OCI-LY3 (cell line): ENCODE data around the gene MYO1E.

Experiments
- CTCF ChIP-seq: fragments of 200-600, 300-600 bp; sonication (generic); IDR thresholded peaks from 2 replicates; pipeline ENCODE4 v1.5.1; 2014; ENCODE audit warnings: antibody characterized with exemption, low read length, low read depth
- EZH2phosphoT487 ChIP-seq: fragments of 200-600 bp; shearing (Covaris generic); IDR thresholded peaks from 2 replicates; pipeline ENCODE4 v1.6.1; 2018; ENCODE audit warnings: antibody characterized with exemption, mixed run types, low read depth

GRCh38 chr15:59296181-59296617, 76.5 kb downstream of the MYO1E start:
- no peak for TF ChIP-seq CTCF
- no peak for TF ChIP-seq EZH2phosphoT487
